HG03520 (cell line): ENCODE data around the gene NCCRP1.

Experiments used
- ATAC-seq: cut with Tn5 transposase; IDR thresholded peaks from one replicate; pipeline ENCODE4 v1.9.1; 2021; ENCODE audit warnings: mild to moderate bottlenecking, moderate library complexity; ENCODE audit not compliant: unreplicated experiment

The NCCRP1 gene

DNA sequence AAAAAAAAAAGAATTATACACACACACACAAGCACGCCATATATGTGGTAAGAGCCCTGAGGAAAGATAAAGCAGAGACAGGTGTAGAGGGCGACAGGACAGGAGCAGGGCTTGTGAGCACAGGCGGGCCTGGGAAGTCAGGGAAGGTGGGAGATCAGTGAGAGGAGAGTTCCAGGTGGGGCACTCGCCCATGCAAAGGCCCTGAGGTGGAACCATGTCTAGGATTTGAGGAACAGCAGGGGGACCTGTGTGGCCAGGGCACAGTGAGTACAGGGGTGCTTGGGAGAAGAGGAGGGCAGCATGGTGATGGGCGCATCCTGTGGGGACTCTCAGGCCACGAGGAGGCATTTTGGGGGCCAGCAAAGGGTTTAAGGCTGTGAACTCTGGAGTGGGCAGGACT is 32.5 kb upstream of the NCCRP1 start:
- no peak for ATAC-seq

DNA sequence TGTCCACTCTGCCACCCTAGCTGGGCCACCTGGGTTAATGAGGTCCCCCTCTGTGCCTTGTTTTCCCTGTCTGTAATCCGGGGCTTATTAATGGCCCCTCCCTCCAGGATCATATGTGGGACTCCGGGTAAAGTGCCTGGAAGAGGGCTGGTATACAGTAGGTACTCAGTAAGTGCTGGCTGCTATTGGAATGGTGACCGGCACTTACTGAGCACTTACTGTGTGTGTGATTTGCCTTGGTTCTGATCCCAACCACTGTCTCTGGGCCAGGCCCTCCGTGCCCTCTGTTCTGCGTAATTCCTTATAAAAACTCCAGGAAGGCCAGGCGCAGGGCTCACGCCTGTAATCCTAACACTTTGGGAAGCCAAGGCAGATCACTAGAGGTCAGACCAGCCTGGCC is 30.9 kb upstream of the NCCRP1 start:
- ATAC-seq: no peak

DNA sequence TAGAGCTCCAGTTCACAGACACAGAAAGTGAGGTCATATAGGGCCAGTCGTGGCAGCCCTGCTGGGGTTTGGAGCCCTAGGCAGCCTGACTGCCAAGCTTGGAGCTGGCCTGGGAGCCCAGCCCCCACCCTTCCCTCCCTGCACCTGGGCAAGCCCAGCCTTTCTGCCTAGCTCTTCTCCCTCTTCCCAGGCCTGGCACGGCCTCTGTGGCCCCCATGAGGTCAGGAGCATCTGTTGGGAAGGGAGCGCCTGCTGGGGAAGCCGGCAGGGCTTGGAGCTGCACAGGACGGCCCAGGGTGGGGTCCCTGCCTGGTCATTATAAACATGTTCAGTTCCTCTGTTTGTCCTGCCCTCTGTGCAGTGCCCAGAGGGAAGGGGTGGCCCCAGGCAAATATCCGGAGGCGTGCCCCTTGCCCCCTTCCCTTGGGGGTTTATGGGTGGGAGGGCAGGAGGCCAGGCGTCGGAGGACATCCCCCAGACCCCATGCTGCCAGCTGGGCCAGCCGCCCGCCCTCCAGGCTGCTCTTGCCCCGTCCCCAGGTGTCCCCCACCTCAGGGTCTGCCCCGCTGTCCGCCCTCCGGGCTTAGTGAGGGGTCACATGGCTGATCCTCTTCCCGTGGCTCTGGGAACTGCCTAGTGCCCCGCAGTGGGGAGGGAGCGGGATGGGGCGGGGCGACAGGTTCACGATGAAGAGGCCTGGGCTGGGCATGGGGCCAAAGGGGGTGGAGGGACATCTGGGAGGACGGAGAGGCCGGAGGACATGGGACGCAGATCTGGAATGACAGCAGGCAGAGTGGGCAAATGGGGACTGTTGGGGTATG is 30.0 kb upstream of the NCCRP1 start:
- no peak for ATAC-seq

DNA sequence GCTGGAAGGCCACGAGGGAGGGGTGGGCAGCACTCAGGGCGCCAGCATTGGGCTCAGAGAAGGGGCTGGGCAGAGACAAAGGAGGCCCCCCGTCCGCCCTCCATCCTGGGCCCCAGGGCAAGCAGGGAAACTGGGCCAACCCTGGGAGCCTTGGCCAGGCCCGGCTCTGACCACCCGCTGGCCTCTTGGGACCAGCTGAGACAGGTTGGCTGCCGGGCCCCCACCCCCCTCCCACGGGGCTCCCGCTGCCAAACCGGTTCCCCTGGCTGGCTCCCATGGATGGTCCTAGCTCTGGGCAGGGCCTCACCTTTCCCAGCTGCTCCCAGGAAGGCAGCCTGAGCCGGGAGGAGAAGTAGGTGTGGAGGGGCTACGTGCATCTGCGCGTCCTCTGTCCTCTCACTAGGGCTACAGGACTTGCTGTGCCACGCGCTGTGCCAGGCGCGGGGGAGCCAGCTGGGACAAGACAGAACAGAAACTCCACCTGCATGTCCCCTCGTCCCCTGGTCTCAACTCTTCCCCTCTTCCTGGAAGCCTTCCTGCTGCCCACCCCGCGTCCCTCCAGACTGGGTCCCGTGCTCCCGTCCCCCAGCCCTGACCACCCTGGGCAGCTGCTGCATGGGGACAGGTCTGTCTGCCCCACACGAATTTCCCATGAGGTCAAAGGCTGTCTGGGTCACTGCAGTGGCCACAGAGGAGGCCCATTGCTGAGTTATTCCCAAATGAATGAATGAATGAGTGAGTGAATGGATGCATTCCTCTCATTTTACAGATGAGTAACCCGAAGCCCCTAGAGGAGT is 29.1 kb upstream of the NCCRP1 start:
- ATAC-seq: no peak

DNA sequence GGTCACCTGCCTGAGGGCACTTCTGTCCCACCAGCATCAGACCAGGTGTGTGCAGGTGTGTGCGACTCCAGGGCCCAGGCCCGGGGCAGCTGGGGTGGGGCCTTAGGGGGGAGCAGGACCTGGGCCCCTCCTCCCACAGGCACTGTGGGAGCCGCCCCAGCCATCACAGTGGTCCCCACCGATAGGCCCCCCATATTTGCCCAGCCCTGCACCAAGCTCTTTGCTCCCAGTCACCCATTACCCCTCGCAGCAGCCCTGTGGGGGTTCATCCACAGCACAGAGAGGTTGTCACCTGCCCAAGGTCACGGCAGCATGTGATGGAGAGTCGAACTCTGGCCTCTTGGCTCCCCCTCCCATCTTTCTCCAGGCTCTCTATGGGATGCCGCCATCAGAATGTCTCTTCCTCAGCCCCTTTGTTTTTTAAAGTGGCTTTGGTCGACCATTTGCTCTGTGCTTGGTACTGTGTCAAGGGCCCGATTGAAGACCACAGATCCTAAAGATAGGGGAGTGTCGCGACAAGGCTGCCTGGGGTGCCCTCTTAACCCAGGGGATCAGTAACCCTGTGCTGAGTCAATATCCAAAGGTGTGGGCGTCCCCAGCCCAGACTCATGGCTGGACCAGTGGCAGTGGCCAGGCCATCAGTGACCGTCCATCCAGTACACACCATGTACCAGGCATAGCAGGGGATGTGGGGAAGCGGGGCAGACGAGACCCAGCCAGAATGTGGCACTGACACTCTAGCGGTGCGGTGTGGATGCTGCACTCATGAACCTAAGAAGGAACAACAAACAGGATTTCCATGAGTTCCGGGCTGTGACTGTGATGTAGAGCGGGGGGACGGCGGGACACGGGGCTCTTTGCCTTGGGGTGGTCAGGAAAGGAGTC is 28.3 kb upstream of the NCCRP1 start:
- no peak for ATAC-seq

DNA sequence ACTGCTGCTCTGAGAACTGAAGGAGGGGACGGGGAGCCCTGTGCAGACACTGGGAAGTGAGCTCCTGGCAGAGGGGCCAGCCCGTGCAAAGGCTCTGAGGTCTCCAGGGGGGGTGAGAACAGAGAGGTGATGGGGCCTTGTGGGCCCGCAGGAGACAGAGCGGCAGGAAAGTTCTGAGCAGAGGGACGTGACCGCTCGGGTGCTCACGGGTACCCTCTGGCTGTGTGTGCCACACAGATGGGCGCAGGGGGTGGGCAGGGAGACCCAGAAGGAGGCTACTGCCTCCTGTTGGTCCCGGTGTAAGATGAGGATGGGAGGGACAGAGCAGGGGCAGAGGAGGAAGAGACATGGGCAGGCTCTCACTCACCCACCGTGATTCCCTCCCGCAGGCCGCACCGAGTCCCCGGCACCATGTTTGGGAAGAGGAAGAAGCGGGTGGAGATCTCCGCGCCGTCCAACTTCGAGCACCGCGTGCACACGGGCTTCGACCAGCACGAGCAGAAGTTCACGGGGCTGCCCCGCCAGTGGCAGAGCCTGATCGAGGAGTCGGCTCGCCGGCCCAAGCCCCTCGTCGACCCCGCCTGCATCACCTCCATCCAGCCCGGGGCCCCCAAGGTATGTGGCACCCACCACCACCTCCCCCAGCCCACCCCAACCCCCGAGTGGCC is 27.5 kb upstream of the NCCRP1 start:
- no peak for ATAC-seq

DNA sequence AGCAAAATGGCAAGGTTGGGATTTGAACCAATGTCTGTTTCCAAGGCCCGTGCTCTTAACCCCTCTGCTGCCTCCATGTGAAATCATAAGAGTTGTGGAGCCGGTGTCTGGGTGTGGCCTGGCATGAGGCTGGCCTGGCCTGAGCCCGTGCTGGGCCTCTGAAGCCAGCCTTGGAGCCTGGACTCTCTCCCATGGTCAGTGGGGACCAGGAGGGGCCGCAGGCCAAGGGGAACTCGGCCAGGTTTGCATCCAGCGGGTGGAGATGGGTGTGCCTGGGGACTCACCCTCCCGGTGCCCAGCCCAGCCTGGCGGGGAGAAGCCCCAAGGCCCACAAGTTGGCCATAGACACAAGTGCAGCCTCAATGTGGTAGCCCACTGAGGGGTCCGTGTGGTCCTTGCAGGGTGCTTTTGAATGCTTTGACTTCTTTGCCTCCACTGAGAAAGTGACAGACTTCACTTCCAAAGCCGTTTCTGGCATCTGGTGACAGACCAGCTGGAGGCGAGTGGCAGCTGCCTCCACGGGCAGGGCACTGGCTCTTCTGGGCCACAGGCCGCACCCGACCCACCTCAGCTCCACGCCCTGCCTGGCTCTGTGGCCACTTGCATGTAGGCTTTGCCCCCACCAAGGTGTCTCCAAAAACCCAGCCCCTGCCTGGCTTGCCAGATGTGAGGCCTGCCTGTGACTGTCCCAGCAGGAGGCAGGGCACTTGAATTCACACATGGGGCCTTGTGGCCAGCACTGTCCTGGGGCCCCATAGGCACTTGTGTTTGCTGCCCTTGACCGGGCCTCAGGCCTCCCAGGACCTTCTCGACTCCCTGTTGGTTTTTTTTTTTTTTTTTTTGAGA is 26.2 kb upstream of the NCCRP1 start:
- ATAC-seq: no peak

DNA sequence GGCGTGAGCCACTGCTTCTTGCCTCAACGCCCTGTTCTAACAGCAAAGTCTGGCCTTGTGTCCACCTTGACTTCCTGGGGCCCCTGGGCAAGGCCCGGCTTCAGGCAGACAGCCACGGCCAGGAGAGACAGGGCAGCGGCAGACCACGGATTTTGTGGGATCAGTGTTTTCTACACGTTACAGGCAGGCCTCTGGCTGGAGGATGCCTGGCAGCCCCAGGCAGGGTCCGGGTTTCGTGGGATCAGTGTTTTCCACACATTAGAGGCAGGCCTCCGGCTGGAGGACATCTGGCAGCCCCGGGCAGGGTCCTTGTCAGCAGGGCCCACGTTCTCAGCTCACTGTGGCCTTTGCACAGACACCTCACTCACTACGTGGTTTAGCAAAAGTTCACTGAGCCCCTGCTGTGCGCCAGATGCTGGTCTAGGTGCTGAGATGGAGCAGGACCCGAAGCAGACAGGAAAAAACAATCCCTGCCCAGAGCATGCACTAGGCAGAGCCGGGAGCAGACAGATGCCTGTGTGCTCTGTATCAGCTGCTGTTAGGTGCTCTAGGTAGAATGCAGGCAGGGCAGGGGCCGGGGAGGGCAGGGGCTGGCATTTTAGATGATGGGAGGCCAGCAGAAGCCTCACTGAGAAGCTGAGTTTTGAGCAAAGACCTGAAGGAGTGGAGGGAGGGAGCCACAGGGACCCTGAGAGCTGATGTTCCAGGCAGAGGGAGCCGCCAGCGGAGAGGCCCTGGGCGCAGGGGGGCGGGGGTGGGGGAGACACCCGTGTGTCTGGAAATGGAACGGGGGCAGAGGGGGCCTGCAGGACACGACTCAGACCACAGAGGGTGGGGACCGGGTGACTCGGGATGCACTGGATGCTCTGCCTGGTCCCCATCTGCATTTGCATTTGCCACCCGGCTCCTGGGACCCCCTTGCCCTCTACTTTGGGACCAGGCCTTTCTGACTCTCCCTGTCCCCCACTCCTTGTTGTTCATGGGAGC is 25.0 kb upstream of the NCCRP1 start:
- ATAC-seq: no peak

DNA sequence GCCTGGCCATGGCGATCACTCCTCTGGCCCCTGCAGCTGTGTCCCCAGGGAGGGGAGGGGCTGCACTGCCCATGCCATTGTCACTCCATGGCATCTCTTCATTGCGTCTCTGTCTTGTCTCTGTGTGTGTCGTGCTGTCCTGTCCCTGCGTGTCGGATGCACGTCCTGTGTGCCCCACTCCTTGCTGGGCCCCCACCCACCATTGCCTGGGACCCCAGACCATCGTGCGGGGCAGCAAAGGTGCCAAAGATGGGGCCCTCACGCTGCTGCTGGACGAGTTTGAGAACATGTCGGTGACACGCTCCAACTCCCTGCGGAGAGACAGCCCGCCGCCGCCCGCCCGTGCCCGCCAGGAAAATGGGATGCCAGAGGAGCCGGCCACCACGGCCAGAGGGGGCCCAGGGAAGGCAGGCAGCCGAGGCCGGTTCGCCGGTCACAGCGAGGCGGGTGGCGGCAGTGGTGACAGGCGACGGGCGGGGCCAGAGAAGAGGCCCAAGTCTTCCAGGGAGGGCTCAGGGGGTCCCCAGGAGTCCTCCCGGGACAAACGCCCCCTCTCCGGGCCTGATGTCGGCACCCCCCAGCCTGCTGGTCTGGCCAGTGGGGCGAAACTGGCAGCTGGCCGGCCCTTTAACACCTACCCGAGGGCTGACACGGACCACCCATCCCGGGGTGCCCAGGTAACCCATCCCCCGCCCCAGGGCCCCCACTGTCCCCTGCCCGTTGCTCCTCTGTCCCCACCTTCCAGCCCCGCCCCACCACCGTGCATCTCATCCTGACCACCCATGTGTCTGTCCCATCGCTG is 23.9 kb upstream of the NCCRP1 start:
- no peak for ATAC-seq

DNA sequence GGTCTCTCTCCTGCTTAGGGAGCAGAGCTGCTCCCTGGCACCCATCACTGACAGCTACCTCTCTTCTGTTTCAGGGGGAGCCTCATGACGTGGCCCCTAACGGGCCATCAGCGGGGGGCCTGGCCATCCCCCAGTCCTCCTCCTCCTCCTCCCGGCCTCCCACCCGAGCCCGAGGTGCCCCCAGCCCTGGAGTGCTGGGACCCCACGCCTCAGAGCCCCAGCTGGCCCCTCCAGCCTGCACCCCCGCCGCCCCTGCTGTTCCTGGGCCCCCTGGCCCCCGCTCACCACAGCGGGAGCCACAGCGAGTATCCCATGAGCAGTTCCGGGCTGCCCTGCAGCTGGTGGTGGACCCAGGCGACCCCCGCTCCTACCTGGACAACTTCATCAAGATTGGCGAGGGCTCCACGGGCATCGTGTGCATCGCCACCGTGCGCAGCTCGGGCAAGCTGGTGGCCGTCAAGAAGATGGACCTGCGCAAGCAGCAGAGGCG is 23.2 kb upstream of the NCCRP1 start:
- no peak for ATAC-seq

DNA sequence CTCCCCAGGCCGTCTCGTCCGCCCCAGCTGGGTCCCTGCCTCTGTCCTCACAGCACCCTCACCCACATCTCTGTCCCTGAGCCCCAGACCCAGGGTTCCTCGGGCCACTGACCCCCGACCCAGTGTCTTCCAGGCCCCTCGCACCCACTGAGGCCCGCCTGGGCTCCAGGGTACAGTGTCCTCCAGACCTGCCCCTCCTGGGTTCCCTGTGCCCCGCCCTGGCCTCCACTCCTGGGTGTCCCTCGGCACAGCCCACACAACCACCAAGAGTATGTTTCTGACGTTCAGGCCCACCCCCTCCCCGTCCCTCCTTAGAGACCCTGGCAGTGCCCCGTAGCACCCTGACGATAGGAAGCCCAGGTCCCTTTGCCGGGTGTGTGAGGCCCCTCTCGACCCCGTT is 22.6 kb upstream of the NCCRP1 start:
- ATAC-seq: no peak

DNA sequence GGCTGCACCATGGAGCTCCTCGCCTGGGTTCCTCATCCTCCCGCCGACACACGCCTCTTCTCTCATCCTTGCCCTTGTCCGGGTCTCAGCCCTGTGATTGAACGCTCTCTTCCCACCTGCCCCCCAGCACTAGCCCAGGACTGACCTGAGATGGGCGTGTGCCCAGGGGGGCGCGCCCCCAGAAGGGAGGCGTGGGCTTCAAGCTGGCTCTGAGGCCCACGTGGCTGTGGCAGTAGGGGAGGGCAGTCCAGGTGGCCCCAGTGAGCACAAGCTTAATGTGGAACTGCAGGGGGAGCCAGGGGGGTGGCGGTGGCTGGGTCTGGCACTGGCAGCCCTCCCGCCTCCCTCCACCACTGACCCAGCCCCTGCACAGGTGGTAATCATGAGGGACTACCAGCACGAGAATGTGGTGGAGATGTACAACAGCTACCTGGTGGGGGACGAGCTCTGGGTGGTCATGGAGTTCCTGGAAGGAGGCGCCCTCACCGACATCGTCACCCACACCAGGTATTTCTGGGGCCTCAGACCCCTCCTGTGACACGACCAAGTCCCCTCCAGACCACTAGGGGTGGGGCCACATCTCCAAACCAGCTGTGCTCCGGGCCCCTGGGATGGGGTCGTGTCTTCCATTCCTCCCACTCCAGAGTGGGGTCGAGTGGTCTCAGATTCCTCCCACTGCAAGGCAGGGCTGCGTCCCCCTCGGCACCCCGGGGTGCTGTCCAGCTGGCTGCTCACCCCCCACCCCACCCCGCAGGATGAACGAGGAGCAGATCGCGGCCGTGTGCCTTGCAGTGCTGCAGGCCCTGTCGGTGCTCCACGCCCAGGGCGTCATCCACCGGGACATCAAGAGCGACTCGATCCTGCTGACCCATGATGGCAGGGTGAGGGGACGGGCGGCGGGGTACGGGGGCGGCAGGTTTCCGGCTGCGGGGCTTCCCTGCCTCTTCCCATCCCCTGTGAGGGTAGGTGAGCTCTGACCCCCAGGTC is 21.9 kb upstream of the NCCRP1 start:
- no peak for ATAC-seq

DNA sequence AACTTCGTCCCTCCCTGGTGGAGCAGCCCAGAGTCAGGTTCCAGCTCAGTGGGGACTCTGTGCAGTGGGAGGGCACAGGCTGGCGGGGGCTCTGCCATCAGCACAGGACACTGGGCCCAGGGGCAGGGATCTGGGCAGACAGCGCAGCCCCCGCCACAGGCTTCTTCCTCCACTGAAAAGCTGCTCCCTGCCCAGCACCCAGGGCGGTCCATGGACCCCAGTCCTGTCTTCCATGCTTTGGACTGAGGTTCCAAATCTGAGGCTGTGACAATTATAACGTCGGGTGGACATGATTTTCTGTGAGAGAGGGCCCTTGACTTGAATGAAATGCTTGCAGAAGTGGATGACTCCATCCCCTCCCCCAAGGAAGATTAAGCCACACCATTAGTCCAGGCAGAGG is 21.2 kb upstream of the NCCRP1 start:
- no peak for ATAC-seq

DNA sequence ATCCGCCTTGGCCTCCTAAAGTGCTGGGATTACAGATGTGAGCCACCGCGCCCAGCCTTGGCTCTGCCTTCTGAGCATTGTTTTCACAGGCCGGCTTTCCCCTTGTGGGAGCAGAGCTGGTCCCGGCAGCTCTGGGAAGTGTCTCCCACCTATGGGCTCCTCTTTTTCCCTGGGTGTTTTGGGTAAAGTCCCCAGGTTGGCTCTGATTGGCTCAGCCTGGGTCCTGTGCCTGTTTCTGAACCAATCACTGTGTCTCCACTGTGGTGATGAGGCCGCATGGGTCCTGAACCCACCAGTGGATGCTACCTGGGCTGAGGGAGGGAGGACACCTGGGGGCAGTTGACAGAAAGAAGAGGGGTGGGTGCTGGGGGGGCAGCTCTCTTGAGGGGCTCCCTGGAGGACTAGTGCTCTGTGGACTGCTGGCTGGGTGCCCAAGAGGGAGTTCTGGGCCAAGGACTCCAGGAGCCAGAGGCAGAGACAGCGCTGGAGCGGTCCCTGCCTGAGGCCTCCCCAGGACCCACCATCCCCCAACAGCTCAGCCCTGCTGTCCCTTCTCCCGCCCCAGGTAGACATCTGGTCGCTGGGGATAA is 19.6 kb upstream of the NCCRP1 start:
- ATAC-seq: no peak

DNA sequence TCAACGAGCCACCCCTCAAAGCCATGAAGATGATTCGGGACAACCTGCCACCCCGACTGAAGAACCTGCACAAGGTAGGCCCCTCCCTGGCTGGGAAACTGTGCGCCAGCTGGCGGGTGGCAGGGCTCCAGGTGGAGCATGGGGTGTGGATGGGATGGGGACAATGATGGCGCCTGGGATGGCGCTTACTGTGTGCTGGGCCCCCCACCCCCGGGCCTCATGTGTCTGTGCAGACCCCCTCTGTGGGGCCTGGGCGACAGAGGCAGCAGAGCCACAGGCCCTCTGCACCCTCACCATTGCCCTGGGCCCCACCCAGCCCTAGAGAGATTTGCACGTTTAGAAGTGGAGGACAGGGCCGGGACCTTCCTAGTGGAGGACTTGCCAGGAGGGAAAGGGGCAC is 19.0 kb upstream of the NCCRP1 start:
- no peak for ATAC-seq
